GM12892 (cell line): Measurements from ENCODE around the gene GAA.
"Not testable (repeated sequence)": the region's sequence is repeated elsewhere in the genome, so short reads cannot be mapped to it uniquely, and the experiment has no call there.

Experiments used
- DNase-seq: peaks from one replicate; pipeline ENCODE4 v3.0.0; 2011; ENCODE audit not compliant: insufficient read length
- FAIRE-seq: peaks from 2 replicates; lab custom pipeline; 2011; peaks lifted over from hg19 to GRCh38; lab: Jason Lieb, UNC
- POLR2A ChIP-seq: IDR thresholded peaks from 2 replicates; pipeline ENCODE4 v1.6.1; 2011; ENCODE audit warnings: low read depth, low read length, control low read depth
- POLR2AphosphoS5 ChIP-seq: IDR thresholded peaks from 2 replicates; pipeline ENCODE4 v1.6.1; 2011; ENCODE audit warnings: low read depth, low read length, control low read depth
- TAF1 ChIP-seq: IDR thresholded peaks from 2 replicates; pipeline ENCODE4 v1.6.1; 2011; ENCODE audit warnings: low read depth, mild to moderate bottlenecking, control low read depth, low read length, borderline replicate concordance

GAA gene

DNA sequence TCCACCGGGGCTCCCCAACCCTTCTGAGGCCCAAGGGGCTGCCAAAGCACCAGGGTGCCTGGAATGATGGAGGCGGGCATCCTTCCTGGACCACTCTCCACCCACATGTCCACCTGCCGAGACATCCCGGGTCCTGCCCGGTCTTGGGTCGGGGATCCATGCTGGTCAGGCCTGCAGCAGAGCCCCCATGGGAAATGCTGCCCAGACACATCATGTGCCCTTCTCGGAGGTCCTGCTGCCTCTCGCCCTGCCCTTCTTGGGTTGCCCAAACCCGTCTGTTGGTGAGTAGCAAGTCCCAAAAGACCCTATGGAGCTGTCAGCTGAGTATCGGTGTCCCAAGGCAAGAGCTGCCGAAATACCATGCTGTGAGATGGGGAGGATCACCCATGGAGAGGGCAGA lies 14.8 kb upstream of the GAA start:
- FAIRE-seq: no peak
- TF ChIP-seq POLR2A (no peak), TAF1 (no peak), POLR2AphosphoS5 (no peak)
- DNase-seq: no peak

DNA sequence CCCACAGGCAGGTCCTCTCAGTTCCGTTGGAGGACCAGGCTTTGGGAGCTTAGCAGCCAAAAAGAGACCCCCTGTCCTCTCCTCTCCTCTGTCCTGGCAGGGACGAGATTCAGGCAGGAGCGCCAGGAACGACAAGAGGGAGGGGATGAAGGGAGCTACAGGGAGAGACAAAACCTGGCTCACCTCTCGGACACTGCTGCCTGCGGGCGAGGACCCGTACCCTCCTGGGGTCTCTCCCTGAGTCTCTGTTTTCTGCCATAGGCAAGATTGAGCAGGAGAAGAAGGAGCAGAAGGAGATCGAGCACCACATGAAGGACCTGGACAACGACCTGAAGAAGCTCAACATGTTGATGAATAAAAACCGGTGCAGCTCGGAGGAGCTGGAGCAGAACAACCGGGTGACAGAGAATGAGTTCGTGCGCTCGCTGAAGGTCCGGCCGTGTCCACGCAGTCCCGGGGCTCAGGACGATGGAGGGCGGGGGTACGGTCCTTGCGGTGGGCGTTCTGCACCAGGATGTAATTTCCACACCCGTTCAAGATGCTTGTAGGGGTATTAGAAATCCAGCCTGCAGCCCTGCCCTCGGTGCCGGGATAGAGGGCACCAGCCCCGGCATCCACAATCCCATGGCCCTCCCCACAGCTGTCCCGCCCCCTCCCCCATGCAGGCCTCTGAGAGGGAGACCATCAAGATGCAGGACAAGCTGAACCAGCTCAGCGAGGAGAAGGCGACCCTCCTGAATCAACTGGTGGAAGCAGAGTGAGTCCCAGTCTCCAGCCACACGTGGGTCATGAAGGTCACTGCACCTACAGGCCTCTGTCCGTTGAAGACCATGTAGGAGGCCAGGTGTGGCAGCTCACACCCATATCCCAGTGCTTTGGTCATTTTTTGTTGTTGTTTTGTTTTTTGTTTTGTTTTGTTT lies 13.8 kb upstream of the GAA start:
- DNase-seq: no peak
- TF ChIP-seq TAF1: no peak
- no peak for TF ChIP-seq POLR2AphosphoS5
- TF ChIP-seq POLR2A: no peak
- no peak for FAIRE-seq

DNA sequence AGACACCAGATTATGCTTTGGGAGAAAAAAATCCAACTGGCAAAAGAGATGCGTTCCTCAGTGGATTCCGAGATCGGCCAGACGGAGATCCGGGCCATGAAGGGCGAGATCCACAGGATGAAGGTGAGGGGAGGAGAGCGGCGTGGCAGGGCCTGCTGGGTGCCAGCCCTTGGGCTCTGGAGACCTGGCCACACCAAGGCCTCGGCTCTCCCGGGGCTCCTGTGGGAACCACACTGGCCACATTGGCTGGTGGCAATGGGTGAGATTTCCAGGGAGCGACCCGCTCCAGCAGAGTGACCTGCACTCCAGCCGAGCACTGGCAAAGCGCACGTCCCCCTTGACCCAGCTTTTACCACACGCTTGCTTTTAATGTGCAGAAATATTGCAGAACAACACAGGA lies 11.6 kb upstream of the GAA start:
- TF ChIP-seq TAF1 (no peak), POLR2A (no peak), POLR2AphosphoS5 (no peak)
- DNase-seq: no peak
- no peak for FAIRE-seq

DNA sequence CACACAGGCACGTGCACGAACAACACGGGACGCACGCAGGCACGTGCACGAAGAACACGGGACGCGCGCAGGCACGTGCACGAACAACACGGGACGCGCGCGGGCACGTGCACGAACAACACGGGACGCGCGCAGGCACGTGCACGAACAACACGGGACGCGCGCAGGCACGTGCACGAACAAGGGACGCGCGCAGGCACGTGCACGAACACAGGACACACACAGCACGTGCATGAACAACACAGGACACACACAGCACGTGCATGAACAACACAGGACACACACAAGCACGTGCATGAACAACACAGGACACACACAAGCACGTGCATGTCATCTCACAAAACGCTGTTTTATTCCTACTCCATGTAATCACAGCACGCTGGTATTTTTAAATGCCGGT lies 11.2 kb upstream of the GAA start:
- not testable (repeated sequence) for FAIRE-seq, DNase-seq

DNA sequence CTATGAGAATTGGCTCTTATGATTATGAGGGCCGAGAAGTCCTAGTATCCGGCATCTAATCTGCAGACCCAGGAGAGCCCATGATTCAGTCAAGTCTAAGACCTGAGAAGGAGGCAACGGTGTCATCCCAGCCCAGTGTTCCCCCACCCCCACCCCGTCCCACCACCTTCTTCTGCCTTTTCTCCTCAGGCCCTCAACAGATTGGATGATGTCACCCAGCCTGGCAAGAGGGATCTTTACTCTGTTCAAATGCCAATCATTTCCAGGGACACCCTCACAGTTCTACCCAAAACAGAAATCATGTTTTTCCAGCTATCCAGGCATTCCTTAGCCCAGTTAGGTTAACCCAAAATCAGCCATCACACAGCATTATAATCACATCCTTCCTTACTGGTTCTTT lies 10.0 kb upstream of the GAA start:
- DNase-seq (no peak), FAIRE-seq (no peak)
- TF ChIP-seq TAF1: no peak
- TF ChIP-seq POLR2AphosphoS5: no peak
- no peak for TF ChIP-seq POLR2A

DNA sequence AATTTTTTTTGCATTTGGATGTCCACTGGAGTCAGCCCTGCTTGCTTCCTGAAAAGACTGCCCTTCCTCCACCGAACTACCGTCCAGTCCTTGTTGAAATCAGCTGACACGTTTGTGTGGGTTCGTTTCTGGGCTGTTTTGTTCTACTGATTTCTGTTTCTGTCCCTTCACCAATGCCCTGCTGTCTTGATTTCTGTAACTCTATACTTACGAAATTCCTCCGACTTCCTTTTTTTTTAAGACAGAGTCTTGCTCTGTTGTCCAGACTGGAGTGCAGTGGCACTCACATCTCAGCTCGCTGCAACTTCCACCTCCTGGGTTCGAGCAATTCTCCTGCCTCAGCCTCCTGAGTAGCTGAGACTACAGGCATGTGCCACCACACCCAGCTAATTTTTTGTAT lies 8.4 kb upstream of the GAA start:
- DNase-seq (no peak), FAIRE-seq (no peak)
- TF ChIP-seq POLR2AphosphoS5 (no peak), TAF1 (no peak), POLR2A (no peak)

DNA sequence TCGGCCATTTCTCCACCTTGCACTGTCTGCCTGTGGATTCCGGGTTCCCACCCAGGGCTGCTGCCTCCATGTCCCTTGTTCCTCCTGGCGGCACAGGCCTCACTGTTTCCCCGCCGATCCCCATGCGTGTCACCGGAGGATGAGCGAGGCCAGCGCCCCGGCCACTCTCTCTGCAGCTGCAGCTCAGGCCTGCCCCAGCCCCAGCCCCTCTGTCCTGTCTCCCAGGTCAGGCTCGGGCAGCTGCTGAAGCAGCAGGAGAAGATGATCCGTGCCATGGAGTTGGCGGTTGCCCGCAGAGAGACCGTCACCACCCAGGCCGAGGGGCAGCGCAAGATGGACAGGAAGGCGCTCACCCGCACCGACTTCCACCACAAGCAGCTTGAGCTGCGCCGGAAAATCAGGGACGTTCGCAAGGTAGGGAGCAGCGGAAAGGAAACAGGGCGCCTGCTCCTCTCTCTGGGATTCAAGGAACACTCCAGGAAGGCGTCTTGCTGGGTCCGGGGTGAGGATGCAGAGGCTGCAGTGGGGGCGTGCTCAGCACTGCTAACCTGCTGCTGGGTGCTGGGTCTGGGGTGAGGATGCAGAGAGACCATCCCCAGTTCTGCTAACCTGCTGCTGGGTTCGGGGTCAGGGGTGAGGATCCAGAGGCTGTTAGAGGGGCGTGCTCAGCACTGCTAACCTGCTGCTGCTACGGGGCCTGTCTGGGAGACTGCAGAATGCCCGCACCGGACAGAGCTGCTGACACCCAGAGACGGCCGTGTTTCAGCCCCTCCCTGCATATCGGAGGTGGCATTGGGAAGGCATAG lies 6.1 kb upstream of the GAA start:
- FAIRE-seq: no peak
- TF ChIP-seq POLR2AphosphoS5 (no peak), POLR2A (no peak), TAF1 (no peak)
- DNase-seq: no peak

DNA sequence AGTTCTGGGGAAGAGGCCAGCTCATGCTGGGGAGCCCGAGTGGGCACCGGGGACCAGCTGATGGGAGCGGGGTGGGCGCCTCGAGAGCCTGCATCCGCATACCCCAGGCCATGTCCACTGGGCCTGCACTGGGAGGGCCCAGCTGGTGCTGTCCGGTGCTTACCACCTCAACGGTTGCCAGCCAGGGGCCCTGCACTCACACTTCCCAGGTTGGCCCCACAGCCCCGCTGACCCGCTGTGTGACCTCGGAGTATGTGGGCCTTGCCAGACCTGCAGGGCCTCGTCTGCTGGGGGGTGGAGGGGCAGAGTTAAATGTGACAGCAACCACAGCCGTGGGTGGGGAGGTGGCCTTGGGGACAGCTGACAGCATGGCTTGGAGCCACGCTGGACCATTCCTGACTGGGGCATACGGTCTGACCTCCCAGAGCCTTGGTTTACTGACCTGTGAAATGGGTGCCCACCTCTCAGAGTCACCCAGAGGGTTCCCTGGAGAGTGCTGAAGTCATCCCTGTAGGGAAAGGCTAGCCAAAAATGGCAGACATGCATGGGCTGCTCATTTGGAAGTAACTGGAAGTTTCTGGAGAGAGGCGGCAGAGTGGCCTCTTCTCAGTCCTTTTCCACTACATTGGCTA lies 5.4 kb upstream of the GAA start:
- TF ChIP-seq POLR2A (no peak), POLR2AphosphoS5 (no peak), TAF1 (no peak)
- FAIRE-seq (no peak), DNase-seq (no peak)

DNA sequence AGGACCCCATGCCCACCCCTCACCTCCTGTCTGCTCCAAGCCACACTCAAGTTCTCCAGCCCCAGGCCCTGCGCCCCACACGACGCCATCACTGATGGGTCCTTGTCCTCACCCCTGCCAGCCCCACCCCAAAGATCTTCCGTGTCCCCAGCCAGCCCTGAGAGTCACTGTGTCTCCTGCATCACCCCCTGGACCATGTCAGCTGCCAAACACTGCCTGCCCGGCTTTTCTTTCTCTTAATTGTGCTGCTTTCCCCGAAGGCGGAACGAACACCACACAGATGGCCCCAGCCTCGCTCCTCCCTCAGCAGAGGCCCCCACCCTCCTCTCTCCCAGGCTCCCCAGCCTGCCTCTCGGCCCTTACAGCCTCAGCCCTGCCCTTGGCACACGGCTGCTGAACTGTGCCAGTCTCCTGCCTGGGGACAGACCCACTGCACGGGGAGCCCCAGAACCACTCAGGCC lies 4.8 kb upstream of the GAA start:
- FAIRE-seq (no peak), DNase-seq (no peak)
- TF ChIP-seq POLR2A (no peak), TAF1 (no peak), POLR2AphosphoS5 (no peak)

DNA sequence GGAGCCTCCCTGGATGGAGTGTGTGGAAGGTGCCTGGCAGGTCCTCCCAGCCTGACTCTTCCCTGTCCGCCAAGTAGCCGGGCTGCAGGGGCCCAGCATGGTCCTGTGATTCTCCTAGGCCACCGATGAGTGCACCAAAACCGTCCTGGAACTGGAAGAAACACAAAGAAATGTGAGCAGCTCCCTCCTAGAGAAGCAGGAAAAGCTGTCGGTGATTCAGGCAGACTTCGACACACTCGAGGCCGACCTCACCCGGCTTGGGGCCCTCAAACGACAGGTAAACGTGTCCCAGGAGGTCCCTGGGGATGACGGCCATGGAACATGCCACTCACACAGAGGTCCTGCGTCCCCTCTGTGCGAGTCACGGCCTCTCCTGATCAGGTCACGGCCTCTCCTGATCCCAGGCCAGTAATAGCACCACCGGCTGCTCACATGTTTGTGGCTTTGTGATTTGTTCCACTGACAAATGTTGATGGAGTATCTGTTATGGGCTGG lies 4.2 kb upstream of the GAA start:
- DNase-seq: no peak
- no peak for FAIRE-seq
- TF ChIP-seq POLR2AphosphoS5: no peak
- no peak for TF ChIP-seq TAF1
- TF ChIP-seq POLR2A: no peak
